Stimulated activated CD4-positive, alpha-beta T cell treated with anti-CD3 and anti-CD28 coated beads, TNF-alpha, amount 100 ng/mL, for 24 hours (primary cell): ENCODE data around the gene SCIMP.
"Not testable (repeated sequence)": the region's sequence is repeated elsewhere in the genome, so short reads cannot be mapped to it uniquely, and the experiment has no call there.

Source experiments
- DNase-seq, 3 experiments: peaks; one replicate each; pipeline ENCODE4 v3.0.0-alpha.2; 2020; ENCODE audit warnings: low read depth in 3 of 3

SCIMP gene

GRCh38 chr17:5238333-5238732 lies 3.7 kb upstream of the SCIMP start:
- DNase-seq = no peak

- DNase-seq = peak in 1 of 3 experiments; percentile 33
Observed at GRCh38 chr17:5237541-5238016, 2.9 kb upstream of the SCIMP start.

- no peak for DNase-seq
Observed at GRCh38 chr17:5236938-5237540, 2.4 kb upstream of the SCIMP start.

- DNase-seq = not testable (repeated sequence)
Observed at GRCh38 chr17:5233492-5233891, 1.2 kb downstream of the SCIMP start.

GRCh38 chr17:5226940-5227878 lies 7.5 kb downstream of the SCIMP start:
- DNase-seq = no peak

- no peak for DNase-seq
Observed at GRCh38 chr17:5225668-5226457, 8.8 kb downstream of the SCIMP start.

- DNase-seq = not testable (repeated sequence)
Observed at GRCh38 chr17:5221912-5222311, 12.7 kb downstream of the SCIMP start.

GRCh38 chr17:5220074-5220473 lies 14.6 kb downstream of the SCIMP start:
- no peak for DNase-seq

- no peak for DNase-seq
Observed at GRCh38 chr17:5219536-5219935, 15.1 kb downstream of the SCIMP start.

GRCh38 chr17:5217562-5217961 lies 17.1 kb downstream of the SCIMP start:
- DNase-seq = not testable (repeated sequence)

GRCh38 chr17:5211458-5211857 lies 23.2 kb downstream of the SCIMP start:
- DNase-seq = no peak

- no peak for DNase-seq
Observed at GRCh38 chr17:5210614-5211252, 23.9 kb downstream of the SCIMP start.

GRCh38 chr17:5210091-5210490 lies 24.6 kb downstream of the SCIMP start:
- DNase-seq = no peak

GRCh38 chr17:5209396-5209795 lies 25.3 kb downstream of the SCIMP start:
- DNase-seq = no peak

GRCh38 chr17:5203908-5204294 lies 30.8 kb downstream of the SCIMP start:
- no peak for DNase-seq

- DNase-seq = no peak
Observed at GRCh38 chr17:5203178-5203907, 31.3 kb downstream of the SCIMP start.

GRCh38 chr17:5201011-5201410 lies 33.6 kb downstream of the SCIMP start:
- DNase-seq = no peak

- no peak for DNase-seq
Observed at GRCh38 chr17:5200360-5200759, 34.3 kb downstream of the SCIMP start.

- DNase-seq = no peak
Observed at GRCh38 chr17:5198472-5198871, 36.2 kb downstream of the SCIMP start.

- DNase-seq = no peak
Observed at GRCh38 chr17:5194346-5194745, 40.3 kb downstream of the SCIMP start.
